D721Med (cell line): ENCODE data around the gene TLE5.

Source experiments
- DNase-seq: peaks from one replicate; pipeline ENCODE4 v3.0.0; 2011; ENCODE audit warnings: low spot score; ENCODE audit not compliant: insufficient read length
- FAIRE-seq: peaks from 2 replicates; lab custom pipeline; 2011; peaks lifted over from hg19 to GRCh38; lab: Jason Lieb, UNC
- CTCF ChIP-seq: IDR thresholded peaks from 2 replicates; pipeline ENCODE4 v1.5.1; 2012; ENCODE audit warnings: mild to moderate bottlenecking, control low read depth; ENCODE audit not compliant: insufficient read depth; ENCODE audit errors: missing control alignments

The TLE5 gene

GRCh38 chr19:3067563-3067962, 5.3 kb upstream of the TLE5 start:
- no peak for FAIRE-seq
- TF ChIP-seq CTCF: no peak
- no peak for DNase-seq

DNA sequence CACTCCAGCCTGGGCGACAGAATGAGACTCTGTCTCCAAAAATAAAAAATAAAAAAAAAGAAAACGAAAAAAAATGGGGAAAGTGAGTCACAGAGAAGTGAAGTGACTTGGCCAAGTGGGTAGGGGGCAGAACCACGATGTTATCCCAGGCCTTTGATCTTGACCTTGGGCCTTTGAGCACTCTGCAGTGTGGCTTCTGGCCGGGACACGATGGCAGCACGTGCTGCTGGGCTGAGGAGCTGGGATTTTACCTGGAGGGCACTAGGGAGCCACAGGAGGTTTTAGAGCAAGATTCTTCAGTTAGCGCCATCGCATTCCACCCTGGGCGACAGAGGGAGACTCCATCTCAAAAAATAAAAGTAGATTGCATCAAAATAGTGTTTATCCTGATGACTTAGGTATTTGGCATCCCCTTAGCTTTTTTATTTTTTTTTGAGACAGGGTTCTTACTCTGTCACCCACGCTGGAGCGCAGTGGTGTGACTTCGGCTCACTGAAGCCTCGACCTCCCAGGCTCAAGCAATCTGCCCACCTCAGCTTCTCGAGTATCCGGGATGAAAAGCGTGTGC, 4.3 kb upstream of the TLE5 start:
- no peak for TF ChIP-seq CTCF
- FAIRE-seq (no peak), DNase-seq (no peak)

DNA sequence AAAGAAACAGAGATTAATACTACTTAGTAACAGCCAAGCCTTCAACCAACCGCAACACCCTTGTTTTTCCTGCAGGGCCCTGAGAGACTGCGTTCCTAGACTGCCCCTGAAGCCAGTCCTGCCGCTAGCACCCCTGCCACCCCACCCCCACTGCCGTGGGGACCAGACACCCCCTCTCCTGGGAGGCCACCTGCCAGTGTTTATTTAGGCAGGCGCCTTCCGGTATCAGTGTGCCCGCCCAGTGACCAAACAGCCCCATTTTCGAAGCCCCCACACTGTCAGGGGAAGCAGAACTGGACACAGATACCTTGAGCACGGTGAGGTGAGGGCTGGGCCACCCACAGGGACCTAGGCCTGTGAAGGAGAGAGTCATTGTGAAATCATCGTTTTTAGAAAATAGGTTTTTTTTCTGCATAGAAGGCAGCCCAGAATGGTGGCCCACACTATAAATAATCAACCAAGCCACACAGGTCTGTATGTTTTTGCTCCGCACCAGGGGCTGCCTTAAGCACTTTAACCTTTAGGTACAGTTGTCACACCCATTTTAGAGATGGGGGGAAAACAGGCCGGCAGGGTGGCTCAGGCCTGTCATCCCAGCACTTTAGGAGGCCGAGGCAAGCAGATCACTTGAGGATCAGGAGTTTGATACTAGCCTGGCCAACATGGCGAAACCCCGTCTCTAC, 3.5 kb upstream of the TLE5 start:
- no peak for TF ChIP-seq CTCF
- DNase-seq (no peak), FAIRE-seq (no peak)

GRCh38 chr19:3064011-3064330, 1.7 kb upstream of the TLE5 start:
- TF ChIP-seq CTCF: no peak
- no peak for FAIRE-seq
- no peak for DNase-seq

GRCh38 chr19:3061182-3062161, 823 bp downstream of the TLE5 start:
- peak; percentile 14 for TF ChIP-seq CTCF
- DNase-seq (no peak), FAIRE-seq (no peak)

DNA sequence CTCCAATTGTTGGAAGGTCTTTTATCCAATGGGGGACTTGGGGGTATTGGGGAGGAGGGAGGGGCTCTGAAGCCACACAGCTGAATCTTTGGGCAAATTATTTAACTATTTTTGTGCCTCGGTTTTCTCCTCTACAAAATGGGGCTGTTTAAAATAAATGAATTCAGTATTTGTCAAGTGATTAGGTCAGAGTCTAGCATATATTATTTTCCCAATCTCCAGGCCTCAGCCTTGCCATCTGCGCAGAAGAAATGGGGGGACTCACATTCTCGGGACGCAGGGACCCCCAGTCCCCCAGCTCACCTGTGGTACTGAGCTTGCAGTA, 1.5 kb downstream of the TLE5 start:
- FAIRE-seq: no peak
- DNase-seq: no peak
- TF ChIP-seq CTCF: no peak

DNA sequence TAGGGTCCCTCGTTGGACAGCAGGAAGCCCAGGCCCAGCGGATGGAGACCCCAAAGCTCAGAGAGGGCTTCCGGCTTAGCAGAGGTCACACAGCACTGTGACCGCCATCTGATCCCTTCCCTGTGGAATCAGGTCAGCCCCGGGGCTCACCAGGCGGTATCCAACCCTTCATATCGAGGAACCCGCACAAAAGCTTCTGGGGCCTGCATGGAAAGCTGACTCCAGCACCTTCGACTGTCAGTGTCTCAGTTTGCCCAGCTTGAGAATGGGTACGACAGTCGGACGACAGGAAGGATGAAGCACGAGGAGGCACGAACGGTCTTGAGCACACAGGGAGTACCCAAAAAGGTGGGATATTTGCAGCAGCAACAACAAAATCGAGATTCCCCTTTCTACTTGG, 2.6 kb downstream of the TLE5 start:
- DNase-seq: no peak
- TF ChIP-seq CTCF: no peak
- no peak for FAIRE-seq
